Activated CD4-positive, CD25-positive, alpha-beta regulatory T cell treated with anti-CD3 and anti-CD28 coated beads, Interleukin-2, amount 50 U/mL, for 24 hours (primary cell): ENCODE measurements around the gene KCNQ1OT1.
A peak's percentile ranks its signal among the peaks of the same experiment; 100 is the strongest.

Experiments
- ATAC-seq, 2 donors: fragments of 150-1000 bp; cut with Tn5 transposase; one replicate each; pipeline ENCODE4 v1.10.0; 2021; ENCODE audit warnings: mild to moderate bottlenecking in 1 of 2, moderate library complexity in 1 of 2

KCNQ1OT1 gene

DNA sequence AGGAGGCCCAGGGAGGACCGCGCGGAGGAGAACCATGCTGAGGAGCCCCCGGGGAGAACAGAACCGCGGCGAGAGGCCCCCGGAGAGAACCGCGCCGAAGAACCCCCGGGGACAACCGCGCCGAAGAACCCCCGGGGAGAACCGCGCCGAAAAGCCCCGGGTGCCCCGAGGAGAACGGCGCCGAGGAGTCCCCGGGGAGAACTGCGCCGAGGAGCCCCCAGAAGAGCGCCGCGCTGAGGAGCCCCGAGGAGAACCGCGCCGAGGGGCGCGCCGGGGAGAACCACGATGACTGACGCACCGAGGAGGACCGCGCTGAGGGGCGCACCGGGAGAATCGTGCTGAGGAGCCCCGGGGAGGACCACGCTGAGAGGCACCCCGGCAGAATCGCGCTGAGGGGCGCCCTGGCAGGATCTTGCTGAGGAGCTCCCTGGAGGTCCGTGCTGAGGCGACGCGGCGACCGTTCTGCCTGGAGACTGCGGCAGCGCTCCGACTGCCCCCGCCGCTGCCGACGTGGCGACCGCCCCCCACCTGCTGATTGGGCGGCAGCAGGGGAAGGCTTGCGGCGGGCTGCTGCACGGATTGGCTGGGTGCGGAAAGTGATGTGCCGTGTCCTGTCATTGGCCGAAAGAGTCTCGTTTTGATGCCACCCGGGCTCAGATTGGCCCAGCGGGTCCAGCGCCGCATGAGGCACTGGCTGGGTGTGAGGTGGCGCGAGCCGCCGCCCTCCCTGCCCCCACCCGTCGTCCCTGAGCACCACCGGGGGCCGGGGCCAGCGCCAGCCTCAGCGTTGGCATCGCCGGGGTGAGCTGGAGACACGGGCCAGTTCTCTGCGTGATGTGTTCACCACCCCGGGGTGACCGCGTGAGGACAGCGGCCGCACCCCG is at the start of gene KCNQ1OT1:
Gene KCNQ1OT1, minus strand, starts transcription at position 464 of the 884 bp plus-strand sequence.
- peak; percentile 98 for ATAC-seq

GRCh38 chr11:2748814-2749554 is 49.2 kb upstream of the KCNQ1OT1 start:
- ATAC-seq, result no peak

DNA sequence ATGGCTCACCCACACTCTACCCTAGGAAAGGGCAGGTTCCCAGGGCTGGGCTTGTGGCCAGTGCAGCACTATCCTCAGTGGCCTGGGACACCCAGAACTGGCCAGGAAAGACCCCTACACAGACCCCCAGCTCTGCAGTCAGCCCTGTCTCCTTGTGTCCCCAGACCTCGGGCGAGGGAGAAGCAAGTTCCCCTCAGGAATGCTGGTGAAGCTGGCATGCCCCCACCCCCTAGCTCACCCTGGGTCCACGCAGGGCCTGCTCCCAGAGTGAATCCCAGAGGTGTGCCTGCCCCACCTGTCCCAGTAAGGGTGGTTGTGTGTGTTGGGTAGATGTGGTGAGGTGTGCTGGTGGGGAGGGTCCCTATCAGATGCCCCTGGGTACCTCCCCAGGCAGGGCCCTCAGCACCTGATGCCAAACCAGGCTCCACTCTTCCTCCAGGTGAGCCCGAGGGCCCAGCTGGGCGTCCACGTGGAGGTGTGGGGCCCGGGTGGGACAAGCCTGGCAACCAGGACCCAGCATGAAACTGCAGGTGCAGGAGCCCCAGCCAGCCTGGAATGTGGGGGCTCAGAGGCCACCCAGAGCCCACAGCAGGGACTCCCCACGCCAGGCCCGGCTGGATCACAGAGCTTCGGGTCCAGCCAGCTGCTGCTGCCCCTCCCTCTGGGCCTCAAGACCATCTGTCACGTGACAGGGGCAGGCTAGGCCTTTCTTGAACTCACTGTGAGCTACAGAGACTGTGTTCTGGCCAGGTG is 48.4 kb upstream of the KCNQ1OT1 start:
- no peak for ATAC-seq

- no peak for ATAC-seq
These were observed 47.6 kb upstream of the KCNQ1OT1 start for GRCh38 chr11:2747248-2748027.

DNA sequence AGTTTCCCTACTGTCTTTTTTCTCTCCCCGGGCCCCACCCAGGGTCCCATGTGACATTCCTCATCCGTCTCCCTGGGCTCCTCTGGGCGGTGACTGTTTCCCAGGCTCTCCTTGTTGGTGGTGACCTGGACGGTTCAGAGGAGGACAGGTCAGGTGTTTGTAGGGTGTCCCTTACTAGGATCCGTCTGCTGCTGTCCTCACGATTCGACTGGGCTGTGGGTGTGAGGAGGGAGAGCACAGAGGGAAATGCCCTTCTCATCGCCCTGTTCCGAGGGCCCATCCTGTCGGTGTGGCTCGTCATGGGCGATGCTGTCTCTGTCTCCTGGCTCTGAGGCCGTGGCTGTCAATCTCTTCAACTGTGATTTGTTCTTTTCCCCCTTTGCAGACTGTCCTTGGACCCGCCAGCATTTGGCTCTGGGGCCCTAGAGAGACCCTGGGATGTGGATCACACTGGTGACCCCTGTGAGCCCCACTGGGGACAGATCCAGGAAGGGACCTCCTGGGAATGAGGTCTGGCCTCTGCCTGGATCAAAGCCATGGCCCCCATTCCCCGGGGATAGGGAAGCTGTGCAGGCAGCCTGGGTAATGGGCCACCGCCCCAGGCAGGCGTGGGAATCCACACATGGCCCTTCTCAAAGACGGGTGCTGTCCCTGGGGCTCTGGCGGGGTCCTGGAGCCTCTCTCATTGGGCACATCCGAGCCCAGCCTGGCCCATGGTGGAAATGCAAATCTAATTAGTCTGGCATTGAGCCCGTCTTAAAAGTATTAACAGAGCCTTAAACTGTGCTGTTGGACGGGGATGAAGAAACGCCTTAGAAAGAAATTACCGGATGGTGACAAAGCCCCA is 46.8 kb upstream of the KCNQ1OT1 start:
- ATAC-seq, result no peak

- no peak for ATAC-seq
These were observed 45.7 kb upstream of the KCNQ1OT1 start for GRCh38 chr11:2745511-2745910.

- no peak for ATAC-seq
These were observed 44.4 kb upstream of the KCNQ1OT1 start for GRCh38 chr11:2744166-2744565.

DNA sequence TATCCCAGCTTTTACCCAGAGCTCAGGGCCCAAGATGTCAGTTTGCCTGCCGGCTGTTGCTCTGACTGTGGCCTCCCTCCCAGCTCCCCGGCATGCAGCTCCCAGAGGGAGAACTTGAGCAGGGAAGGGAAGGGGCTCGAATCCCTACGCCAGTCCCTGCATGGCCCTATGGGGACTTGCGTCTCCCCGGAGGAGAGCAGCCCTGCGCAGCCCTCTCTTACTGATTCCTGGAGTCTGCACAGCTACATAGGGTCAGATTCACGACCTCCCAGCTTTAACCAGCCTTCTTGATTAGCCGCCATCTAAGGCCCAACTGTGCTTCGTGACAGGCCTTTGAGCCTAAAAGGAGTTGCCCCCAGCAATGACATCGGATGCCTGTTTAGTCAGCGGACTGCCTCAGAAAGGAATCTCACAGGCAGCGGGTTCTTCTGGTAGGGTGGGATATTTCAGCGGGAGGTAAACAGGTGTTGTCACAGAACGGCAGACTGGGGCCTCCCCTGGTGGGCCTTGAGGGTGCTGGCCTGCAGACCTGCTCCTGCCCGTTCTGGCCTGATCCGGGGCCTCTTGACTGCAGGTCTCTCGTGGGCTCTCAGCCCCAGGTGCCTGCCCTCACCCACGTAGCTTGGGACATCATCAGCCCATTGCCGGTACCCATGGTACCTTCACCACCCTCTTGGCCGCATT is 43.8 kb upstream of the KCNQ1OT1 start:
- no peak for ATAC-seq

- ATAC-seq, result no peak
These were observed 43.0 kb upstream of the KCNQ1OT1 start for GRCh38 chr11:2742611-2743426.

DNA sequence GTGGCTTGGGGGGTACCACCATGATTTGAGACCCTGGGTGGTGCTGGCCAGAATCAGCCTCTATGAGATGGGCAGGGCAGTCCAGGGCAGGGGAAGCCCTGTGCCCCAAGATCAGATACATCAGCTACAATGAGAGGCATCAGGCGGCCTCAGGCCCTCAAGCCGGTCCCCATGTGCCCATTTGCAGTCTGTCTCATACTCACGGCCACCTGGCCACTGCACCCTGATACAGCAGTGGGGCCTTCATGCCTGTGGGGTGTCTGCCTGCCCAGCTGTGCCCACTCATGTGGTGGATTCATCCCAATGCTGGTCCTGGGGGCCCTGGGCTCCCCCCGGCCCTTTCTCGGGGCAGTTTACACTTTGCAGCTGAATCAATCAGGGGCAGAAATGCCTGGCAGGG is 42.4 kb upstream of the KCNQ1OT1 start:
- ATAC-seq, result no peak

GRCh38 chr11:2741377-2742131 is 41.8 kb upstream of the KCNQ1OT1 start:
- no peak for ATAC-seq

DNA sequence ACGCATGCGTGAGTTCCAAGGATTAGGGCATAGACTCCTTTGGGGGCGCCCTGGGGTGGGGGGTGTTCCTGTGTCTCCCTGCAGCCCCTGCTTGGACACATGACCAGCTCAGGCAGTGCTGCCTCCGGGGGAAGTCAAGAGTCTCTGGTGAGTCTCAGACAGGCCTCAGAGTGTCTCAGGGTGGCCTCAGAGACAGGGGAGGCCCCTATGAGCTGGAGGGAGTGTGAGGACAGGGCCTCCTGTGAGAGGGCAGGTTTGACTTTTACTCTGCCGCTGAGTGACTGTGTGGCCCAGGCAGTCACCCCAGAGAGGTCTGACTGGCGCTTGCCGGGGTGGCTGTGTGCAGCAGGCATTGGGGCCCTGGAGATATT is 41.2 kb upstream of the KCNQ1OT1 start:
- no peak for ATAC-seq

GRCh38 chr11:2740275-2740940 is 40.6 kb upstream of the KCNQ1OT1 start:
- ATAC-seq, result no peak

DNA sequence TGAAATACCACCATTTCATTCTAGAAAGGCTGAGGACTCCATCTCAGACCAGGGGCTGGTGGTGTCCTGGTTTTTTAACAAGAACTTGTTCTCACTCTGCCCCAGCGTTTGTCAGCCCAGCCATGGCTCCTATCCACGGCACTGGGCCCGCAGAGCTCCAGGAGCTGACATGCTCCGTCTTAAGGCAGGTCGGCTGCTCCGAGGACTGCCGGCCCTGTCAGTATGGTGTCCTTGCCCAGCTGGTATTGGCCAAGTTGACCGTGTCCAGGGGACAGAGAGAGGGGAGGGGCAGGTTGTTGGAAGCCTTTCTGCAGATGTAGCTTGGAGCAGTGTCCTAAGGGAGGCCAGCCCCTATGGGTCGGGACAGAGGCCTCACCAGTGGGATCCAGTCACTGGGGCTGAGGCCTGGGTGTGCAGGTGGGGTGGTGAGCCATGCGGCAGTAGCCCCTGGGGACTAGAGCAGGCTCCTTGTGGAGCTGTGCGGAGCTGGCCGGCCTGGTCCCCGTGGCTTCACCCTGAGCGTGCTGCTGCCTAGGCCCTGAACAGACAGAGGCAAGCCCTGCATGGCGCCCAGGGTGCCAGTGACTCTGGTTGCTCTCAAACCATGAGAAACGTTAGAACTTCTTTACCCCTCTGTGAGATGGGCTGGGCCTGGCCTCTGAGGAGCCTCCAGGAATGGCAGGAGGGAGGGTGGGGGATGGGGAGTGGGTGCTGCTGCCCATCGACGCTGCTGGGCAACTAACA is 39.9 kb upstream of the KCNQ1OT1 start:
- no peak for ATAC-seq

DNA sequence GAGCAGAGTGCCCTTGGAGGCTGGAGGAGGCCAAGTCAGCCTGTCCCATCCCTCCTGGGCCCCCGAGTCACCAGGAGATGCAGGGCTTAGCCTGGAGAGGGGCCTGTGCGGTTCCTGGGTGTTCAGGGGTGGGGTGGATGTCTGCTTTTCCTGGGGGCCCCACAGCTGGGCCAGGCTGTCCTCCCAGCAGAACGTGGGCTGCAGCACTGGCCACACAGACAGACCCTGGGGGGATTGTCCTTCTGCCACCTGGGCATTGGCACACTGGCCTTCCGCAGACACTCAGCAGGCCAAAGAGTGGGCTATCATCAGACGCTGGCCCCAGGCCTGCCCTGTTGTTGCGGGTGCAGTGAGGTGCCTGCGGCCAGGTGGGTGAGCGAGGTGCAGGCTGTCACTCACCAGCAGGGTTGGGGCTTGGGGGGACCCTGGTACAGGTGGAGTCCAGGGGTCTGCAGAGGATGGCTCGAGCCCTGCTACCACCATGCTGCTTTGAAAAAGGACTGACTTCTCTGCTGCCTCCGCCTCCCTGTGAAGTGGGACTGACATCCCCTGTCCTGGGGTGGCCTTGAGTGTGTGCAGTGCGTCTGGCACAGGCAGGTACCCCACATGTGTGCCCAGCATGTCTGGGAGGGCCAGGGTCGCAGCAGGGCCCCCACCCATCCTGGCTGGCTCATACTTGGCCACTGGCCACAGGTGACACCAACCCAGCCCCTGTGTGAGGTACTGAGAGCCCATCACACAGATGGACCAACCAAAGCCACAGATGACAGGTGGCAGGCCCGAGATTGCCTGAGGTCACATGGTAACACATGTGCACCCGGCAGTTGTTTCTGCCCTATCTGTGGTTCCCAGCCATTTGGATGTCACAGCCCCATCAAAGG is 39.0 kb upstream of the KCNQ1OT1 start:
- ATAC-seq, result no peak

DNA sequence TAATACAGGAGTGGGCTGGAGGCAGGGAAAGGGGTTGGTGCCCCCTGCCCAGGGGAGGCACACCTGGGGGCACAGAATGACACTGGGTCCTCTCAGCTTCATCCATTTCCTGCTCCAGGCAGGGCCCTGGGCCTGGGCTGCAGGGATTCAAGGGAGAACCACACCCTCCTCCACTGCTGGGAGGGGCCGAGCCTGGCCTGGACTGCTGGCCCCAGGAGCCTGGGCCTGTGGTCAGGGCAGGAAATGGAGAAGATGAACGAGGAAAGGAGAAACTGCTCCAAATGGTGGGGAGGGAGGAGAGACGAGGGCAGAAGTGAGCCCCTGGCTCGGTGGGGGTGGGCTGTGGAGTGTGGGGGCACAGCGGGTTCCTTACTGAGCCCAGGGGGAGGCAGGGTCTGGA is 38.1 kb upstream of the KCNQ1OT1 start:
- no peak for ATAC-seq

- ATAC-seq, result no peak
These were observed 37.4 kb upstream of the KCNQ1OT1 start for GRCh38 chr11:2737226-2737590.
